IMR-90 (cell line): ENCODE measurements around the gene KIF5C. TPM values are rescaled to one million over a fixed set of nuclear protein-coding genes. Genes with fewer than 3 reads are reported as not detected.

ENCODE experiments used
- ATAC-seq: fragments of 200-7000 bp; cut with Tn5 transposase; 2 replicates; pipeline ENCODE4 v1.9.1; 2020; ENCODE audit warnings: low read depth, mild to moderate bottlenecking, moderate library complexity
- BruUV-seq: library from RNA; stranded (reverse); fragments of 400-500 nt; replicated peaks from 2 replicates; lab custom pipeline; 2021; lab: Mats Ljungman, UMichigan
- CTCF ChIA-PET: fragments of 300-600 bp; formaldehyde crosslinking; extraction: SDS; loops from one replicate; lab custom pipeline; 2021; ENCODE audit warnings: antibody characterized with exemption; lab: Yijun Ruan, JAX
- POLR2A ChIA-PET: fragments of 300-600 bp; sonication (Branson Sonifier 250); formaldehyde crosslinking; loops from one replicate; lab custom pipeline; 2022; ENCODE audit warnings: antibody characterized with exemption; ENCODE audit not compliant: unreplicated experiment; lab: Charles Lee
- DNase-seq: peaks from one replicate; pipeline ENCODE4 v3.0.0; 2013
- H2AFZ ChIP-seq: replicated peaks from 2 replicates; pipeline ENCODE3; 2013; ENCODE audit warnings: low read length, mild to moderate bottlenecking; ENCODE audit not compliant: poor library complexity
- H2AK5ac ChIP-seq: 2 replicates; pipeline ENCODE4 v1.6.1; 2013; ENCODE audit warnings: low read depth, low read length, inconsistent platforms
- H2AK9ac ChIP-seq: replicated peaks from 2 replicates; pipeline ENCODE3; 2013; ENCODE audit warnings: mild to moderate bottlenecking, low read depth, low read length, moderate library complexity; ENCODE audit not compliant: poor library complexity
- H2BK120ac ChIP-seq: 2 replicates; pipeline ENCODE4 v1.6.1; 2013; ENCODE audit warnings: low read depth, low read length, inconsistent platforms
- H2BK15ac ChIP-seq: 3 replicates; pipeline ENCODE4 v1.6.1; 2013; ENCODE audit warnings: low read depth, low read length, inconsistent platforms
- H2BK20ac ChIP-seq: 2 replicates; pipeline ENCODE4 v1.6.1; 2013; ENCODE audit warnings: low read depth, mild to moderate bottlenecking, inconsistent platforms, low read length, moderate library complexity
- H2BK5ac ChIP-seq: 2 replicates; pipeline ENCODE4 v1.6.1; 2013; ENCODE audit warnings: mild to moderate bottlenecking, low read depth, low read length, inconsistent platforms; ENCODE audit not compliant: poor library complexity, severe bottlenecking
- H3K14ac ChIP-seq: replicated peaks from 2 replicates; pipeline ENCODE4 v1.6.1; 2013; ENCODE audit warnings: low read depth, low read length, inconsistent platforms
- H3K18ac ChIP-seq: 2 replicates; pipeline ENCODE4 v1.6.1; 2013; ENCODE audit warnings: low read depth, low read length, control low read depth
- H3K23ac ChIP-seq: 2 replicates; pipeline ENCODE4 v1.6.1; 2013; ENCODE audit warnings: low read depth, low read length, inconsistent platforms
- H3K27ac ChIP-seq: 2 replicates; pipeline ENCODE4 v1.5.1; 2013; ENCODE audit warnings: mild to moderate bottlenecking, control low read depth, low read length; ENCODE audit not compliant: insufficient read depth
- H3K27me3 ChIP-seq: 2 replicates; pipeline ENCODE4 v1.6.1; 2013; ENCODE audit warnings: low read length; ENCODE audit not compliant: control insufficient read depth, insufficient read depth
- H3K36me3 ChIP-seq: 2 replicates; pipeline ENCODE4 v1.6.1; 2013; ENCODE audit warnings: low read length, mixed read lengths; ENCODE audit not compliant: control insufficient read depth, insufficient read depth
- H3K4ac ChIP-seq: 2 replicates; pipeline ENCODE4 v1.6.1; 2013; ENCODE audit warnings: low read depth, low read length, inconsistent platforms
- H3K4me1 ChIP-seq: 2 replicates; pipeline ENCODE4 v1.6.1; 2013; ENCODE audit warnings: low read length, mixed read lengths; ENCODE audit not compliant: control insufficient read depth, insufficient read depth
- H3K4me2 ChIP-seq: 2 replicates; pipeline ENCODE4 v1.6.1; 2013; ENCODE audit warnings: low read depth, mild to moderate bottlenecking, control low read depth, low read length, moderate library complexity
- H3K4me3 ChIP-seq: 2 replicates; pipeline ENCODE4 v1.5.1; 2013; ENCODE audit warnings: low read depth, mild to moderate bottlenecking, control low read depth, low read length, moderate library complexity; ENCODE audit not compliant: insufficient read depth
- H3K56ac ChIP-seq: 2 replicates; pipeline ENCODE4 v1.6.1; 2013; ENCODE audit warnings: low read length, inconsistent platforms; ENCODE audit not compliant: insufficient read depth; ENCODE audit errors: extremely low read depth
- H3K79me1 ChIP-seq, 2 experiments: 2 replicates each; pipeline ENCODE4 v1.6.1; 2013; ENCODE audit warnings: low read length in 2 of 2, inconsistent platforms in 1 of 2, low read depth in 1 of 2
- H3K9ac ChIP-seq: 2 replicates; pipeline ENCODE4 v1.6.1; 2013; ENCODE audit warnings: low read depth, low read length, control low read depth
- H3K9me1 ChIP-seq: 2 replicates; pipeline ENCODE4 v1.6.1; 2013; ENCODE audit warnings: low read length, inconsistent platforms; ENCODE audit not compliant: insufficient read depth
- H3K9me3 ChIP-seq: 2 replicates; pipeline ENCODE4 v1.6.1; 2013; ENCODE audit warnings: low read length; ENCODE audit not compliant: control insufficient read depth, insufficient read depth
- H4K20me1 ChIP-seq: 2 replicates; pipeline ENCODE4 v1.6.1; 2013; ENCODE audit warnings: low read length, inconsistent platforms; ENCODE audit not compliant: insufficient read depth
- H4K5ac ChIP-seq: 2 replicates; pipeline ENCODE4 v1.6.1; 2013; ENCODE audit warnings: mild to moderate bottlenecking, low read depth, low read length, control low read depth
- H4K8ac ChIP-seq, 2 experiments: 2 replicates each; pipeline ENCODE4 v1.6.1; 2013; ENCODE audit warnings: low read depth in 2 of 2, low read length in 2 of 2, control low read depth in 1 of 2, inconsistent platforms in 1 of 2
- H4K91ac ChIP-seq: 2 replicates; pipeline ENCODE4 v1.6.1; 2013; ENCODE audit warnings: low read depth, low read length, inconsistent platforms; ENCODE audit not compliant: insufficient read depth
- BHLHE40 ChIP-seq: fragments of 150-350 bp; IDR thresholded peaks from 2 replicates; pipeline ENCODE4 v1.6.1; 2016; ENCODE audit warnings: mild to moderate bottlenecking, low read depth, low read length
- CHD1 ChIP-seq: IDR thresholded peaks from 2 replicates; pipeline ENCODE4 v1.6.1; 2012; ENCODE audit warnings: low read depth, low read length, improper control_type of control experiment
- FOS ChIP-seq: fragments of 150-350 bp; IDR thresholded peaks from 2 replicates; pipeline ENCODE4 v1.6.1; 2016; ENCODE audit warnings: low read depth, low read length
- MAFK ChIP-seq: IDR thresholded peaks from 2 replicates; pipeline ENCODE4 v1.6.1; 2012; ENCODE audit warnings: low read depth, low read length, improper control_type of control experiment
- MXI1 ChIP-seq: IDR thresholded peaks from 2 replicates; pipeline ENCODE4 v1.6.1; 2012; ENCODE audit warnings: low read depth, mild to moderate bottlenecking, low read length, moderate library complexity, borderline replicate concordance
- POLR2A ChIP-seq: IDR thresholded peaks from 2 replicates; pipeline ENCODE4 v1.6.1; 2012; ENCODE audit warnings: mild to moderate bottlenecking, low read depth, low read length
- RAD21 ChIP-seq: IDR thresholded peaks from 2 replicates; pipeline ENCODE4 v1.6.1; 2012; ENCODE audit warnings: low read length, improper control_type of control experiment
- RCOR1 ChIP-seq: IDR thresholded peaks from 2 replicates; pipeline ENCODE4 v1.6.1; 2012; ENCODE audit warnings: mild to moderate bottlenecking, low read length, improper control_type of control experiment; ENCODE audit not compliant: insufficient replicate concordance
- RFX5 ChIP-seq: IDR thresholded peaks from 2 replicates; pipeline ENCODE4 v1.8.0; 2012; ENCODE audit warnings: low read depth, mild to moderate bottlenecking, low read length, moderate library complexity
- WGBS, 2 experiments: methylation state at CpG; one replicate each; pipeline versions ENCODE4 v1.1.5 to v1.1.7; 2013; ENCODE audit warnings: missing lambda C conversion rate in 2 of 2; ENCODE audit not compliant: insufficient read length in 1 of 2; ENCODE audit errors: extremely low coverage in 2 of 2; 5-methylcytosine and 5-hydroxymethylcytosine counted together
- dilution Hi-C: fragments of 300-500 bp; cut with HindIII; formaldehyde crosslinking; loops from one replicate; pipeline ENCODE4 v1.14.3; 2018; ENCODE audit warnings: low sequenced_read_pairs; ENCODE audit not compliant: unreplicated experiment
- in situ Hi-C: fragments of 300-500 bp; cut with MboI; formaldehyde crosslinking; loops from 3 replicates; pipeline ENCODE4 v1.14.3; 2019; ENCODE audit warnings: low sequenced_read_pairs, inconsistent platforms, mixed read lengths
- intact Hi-C: fragments of 100-400 bp; cut with micrococcal nuclease; formaldehyde crosslinking; loops from 2 replicates; pipeline ENCODE4 v1.10.0; 2022
- polyA plus RNA-seq, 3 experiments: library from polyadenylated mRNA; depleted of rRNA; stranded (reverse); fragments of >200 nt; gene quantifications; 2 replicates each; pipeline ENCODE4 v1.2.3, GENCODE V29; 2012; ENCODE audit warnings: low replicate concordance in 1 of 3
- total RNA-seq: library from RNA; depleted of rRNA; stranded (reverse); fragments of >200 nt; gene quantifications from 2 replicates; pipeline ENCODE4 v1.2.3, GENCODE V29; 2012
- TF ChIP-seq, protein P1 (sequence below): fragments of 150-350 bp; IDR thresholded peaks from 2 replicates; pipeline ENCODE4 v1.6.1; 2016; ENCODE audit warnings: low read depth, mild to moderate bottlenecking, low read length, moderate library complexity, borderline replicate concordance

Gene KIF5C
- total and polyA plus RNA-seq, 2 of the 4 experiments (the other 2 are of a cell fraction): 0.10 to 0.18 TPM

DNA sequence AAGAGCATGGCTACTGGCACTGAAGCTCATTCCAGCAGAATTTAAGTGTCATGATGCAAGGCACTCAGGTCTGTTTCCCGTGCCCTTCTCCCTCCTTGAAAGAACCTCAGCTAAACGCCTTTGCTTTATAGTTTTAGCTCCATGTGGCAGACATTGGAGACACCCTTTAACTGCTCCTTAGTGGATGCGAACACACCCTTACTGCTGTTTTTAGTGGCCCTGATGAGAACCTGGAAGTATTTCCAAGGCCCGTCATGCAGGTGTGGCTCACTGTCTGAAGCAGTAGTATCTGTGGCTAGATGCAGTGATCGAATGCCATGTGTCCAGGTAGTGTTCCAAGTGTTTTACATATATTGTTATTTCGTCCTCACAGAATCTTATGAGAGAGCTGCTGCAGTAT lies 28.3 kb downstream of the KIF5C start:
- Histone ChIP-seq H2AFZ (no peak overlapping the region), H4K8ac (no peak overlapping the region), H3K14ac (no peak overlapping the region), H2AK9ac (no peak overlapping the region), H2BK15ac (no peak overlapping the region), H3K36me3 (no peaks in the 10 kb centered on the region), H4K20me1 (no peaks in the 10 kb centered on the region), H3K18ac (no peak overlapping the region), H3K4me3 (no peak overlapping the region), H3K9ac (no peak overlapping the region), H3K56ac (no peak overlapping the region), H3K23ac (no peak overlapping the region), H2BK120ac (no peak overlapping the region), H3K27me3 (peaks cover 4% of the 10 kb centered on the region; the same call in 1 of the 2 replicates), H3K4me2 (no peak overlapping the region), H2BK5ac (no peak overlapping the region), H4K91ac (no peak overlapping the region), H2BK20ac (no peak overlapping the region), H2AK5ac (no peak overlapping the region), H3K27ac (no peak overlapping the region), H3K4me1 (no peaks in the 10 kb centered on the region), H4K5ac (no peak overlapping the region), H3K9me1 (no peaks in the 10 kb centered on the region), H3K4ac (no peak overlapping the region), H3K79me1 (no peaks in the 10 kb centered on the region), H3K9me3 (no peaks in the 10 kb centered on the region)
- no peak for DNase-seq
- no peak for TF ChIP-seq RFX5
- TF ChIP-seq, protein P1, sequence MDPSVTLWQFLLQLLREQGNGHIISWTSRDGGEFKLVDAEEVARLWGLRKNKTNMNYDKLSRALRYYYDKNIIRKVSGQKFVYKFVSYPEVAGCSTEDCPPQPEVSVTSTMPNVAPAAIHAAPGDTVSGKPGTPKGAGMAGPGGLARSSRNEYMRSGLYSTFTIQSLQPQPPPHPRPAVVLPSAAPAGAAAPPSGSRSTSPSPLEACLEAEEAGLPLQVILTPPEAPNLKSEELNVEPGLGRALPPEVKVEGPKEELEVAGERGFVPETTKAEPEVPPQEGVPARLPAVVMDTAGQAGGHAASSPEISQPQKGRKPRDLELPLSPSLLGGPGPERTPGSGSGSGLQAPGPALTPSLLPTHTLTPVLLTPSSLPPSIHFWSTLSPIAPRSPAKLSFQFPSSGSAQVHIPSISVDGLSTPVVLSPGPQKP: no peak
- no peak for TF ChIP-seq FOS
- TF ChIP-seq MAFK: no peak
- TF ChIP-seq POLR2A: no peak
- TF ChIP-seq MXI1: no peak
- TF ChIP-seq BHLHE40: no peak
- TF ChIP-seq RAD21: no peak
- no peak for TF ChIP-seq CHD1
- TF ChIP-seq RCOR1: no peak
- 64% methylated on average over 3 of the region's 6 CpGs; no CpG with 5 or more reads in 1 of the 2 experiments for WGBS, 2 experiments
- in situ Hi-C loops (no loop called here), dilution Hi-C loops (no loop called here), intact Hi-C loops (no loop called here)
- BruUV-seq: no TSS peak
- no peak for ATAC-seq
- ChIA-PET CTCF (no interaction called here), POLR2A (no interaction called here)
